IMR-90 (cell line): ENCODE data around the gene TBXAS1. TPM values are rescaled to one million over a fixed set of nuclear protein-coding genes. Genes with fewer than 3 reads are reported as not detected.

ENCODE experiments used
- ATAC-seq: fragments of 200-7000 bp; cut with Tn5 transposase; 2 replicates; pipeline ENCODE4 v1.9.1; 2020; ENCODE audit warnings: low read depth, mild to moderate bottlenecking, moderate library complexity
- BruUV-seq: library from RNA; stranded (reverse); fragments of 400-500 nt; replicated peaks from 2 replicates; lab custom pipeline; 2021; lab: Mats Ljungman, UMichigan
- CTCF ChIA-PET: fragments of 300-600 bp; formaldehyde crosslinking; extraction: SDS; loops from one replicate; lab custom pipeline; 2021; ENCODE audit warnings: antibody characterized with exemption; lab: Yijun Ruan, JAX
- POLR2A ChIA-PET: fragments of 300-600 bp; sonication (Branson Sonifier 250); formaldehyde crosslinking; loops from one replicate; lab custom pipeline; 2022; ENCODE audit warnings: antibody characterized with exemption; ENCODE audit not compliant: unreplicated experiment; lab: Charles Lee
- DNase-seq: peaks from one replicate; pipeline ENCODE4 v3.0.0; 2013
- H2AFZ ChIP-seq: replicated peaks from 2 replicates; pipeline ENCODE3; 2013; ENCODE audit warnings: low read length, mild to moderate bottlenecking; ENCODE audit not compliant: poor library complexity
- H2AK5ac ChIP-seq: 2 replicates; pipeline ENCODE4 v1.6.1; 2013; ENCODE audit warnings: low read depth, low read length, inconsistent platforms
- H2AK9ac ChIP-seq: replicated peaks from 2 replicates; pipeline ENCODE3; 2013; ENCODE audit warnings: mild to moderate bottlenecking, low read depth, low read length, moderate library complexity; ENCODE audit not compliant: poor library complexity
- H2BK120ac ChIP-seq: 2 replicates; pipeline ENCODE4 v1.6.1; 2013; ENCODE audit warnings: low read depth, low read length, inconsistent platforms
- H2BK15ac ChIP-seq: 3 replicates; pipeline ENCODE4 v1.6.1; 2013; ENCODE audit warnings: low read depth, low read length, inconsistent platforms
- H2BK20ac ChIP-seq: 2 replicates; pipeline ENCODE4 v1.6.1; 2013; ENCODE audit warnings: low read depth, mild to moderate bottlenecking, inconsistent platforms, low read length, moderate library complexity
- H2BK5ac ChIP-seq: 2 replicates; pipeline ENCODE4 v1.6.1; 2013; ENCODE audit warnings: mild to moderate bottlenecking, low read depth, low read length, inconsistent platforms; ENCODE audit not compliant: poor library complexity, severe bottlenecking
- H3K14ac ChIP-seq: replicated peaks from 2 replicates; pipeline ENCODE4 v1.6.1; 2013; ENCODE audit warnings: low read depth, low read length, inconsistent platforms
- H3K18ac ChIP-seq: 2 replicates; pipeline ENCODE4 v1.6.1; 2013; ENCODE audit warnings: low read depth, low read length, control low read depth
- H3K23ac ChIP-seq: 2 replicates; pipeline ENCODE4 v1.6.1; 2013; ENCODE audit warnings: low read depth, low read length, inconsistent platforms
- H3K27ac ChIP-seq: 2 replicates; pipeline ENCODE4 v1.5.1; 2013; ENCODE audit warnings: mild to moderate bottlenecking, control low read depth, low read length; ENCODE audit not compliant: insufficient read depth
- H3K27me3 ChIP-seq: 2 replicates; pipeline ENCODE4 v1.6.1; 2013; ENCODE audit warnings: low read length; ENCODE audit not compliant: control insufficient read depth, insufficient read depth
- H3K36me3 ChIP-seq: 2 replicates; pipeline ENCODE4 v1.6.1; 2013; ENCODE audit warnings: low read length, mixed read lengths; ENCODE audit not compliant: control insufficient read depth, insufficient read depth
- H3K4ac ChIP-seq: 2 replicates; pipeline ENCODE4 v1.6.1; 2013; ENCODE audit warnings: low read depth, low read length, inconsistent platforms
- H3K4me1 ChIP-seq: 2 replicates; pipeline ENCODE4 v1.6.1; 2013; ENCODE audit warnings: low read length, mixed read lengths; ENCODE audit not compliant: control insufficient read depth, insufficient read depth
- H3K4me2 ChIP-seq: 2 replicates; pipeline ENCODE4 v1.6.1; 2013; ENCODE audit warnings: low read depth, mild to moderate bottlenecking, control low read depth, low read length, moderate library complexity
- H3K4me3 ChIP-seq: 2 replicates; pipeline ENCODE4 v1.5.1; 2013; ENCODE audit warnings: low read depth, mild to moderate bottlenecking, control low read depth, low read length, moderate library complexity; ENCODE audit not compliant: insufficient read depth
- H3K56ac ChIP-seq: 2 replicates; pipeline ENCODE4 v1.6.1; 2013; ENCODE audit warnings: low read length, inconsistent platforms; ENCODE audit not compliant: insufficient read depth; ENCODE audit errors: extremely low read depth
- H3K79me1 ChIP-seq, 2 experiments: 2 replicates each; pipeline ENCODE4 v1.6.1; 2013; ENCODE audit warnings: low read length in 2 of 2, inconsistent platforms in 1 of 2, low read depth in 1 of 2
- H3K9ac ChIP-seq: 2 replicates; pipeline ENCODE4 v1.6.1; 2013; ENCODE audit warnings: low read depth, low read length, control low read depth
- H3K9me1 ChIP-seq: 2 replicates; pipeline ENCODE4 v1.6.1; 2013; ENCODE audit warnings: low read length, inconsistent platforms; ENCODE audit not compliant: insufficient read depth
- H3K9me3 ChIP-seq: 2 replicates; pipeline ENCODE4 v1.6.1; 2013; ENCODE audit warnings: low read length; ENCODE audit not compliant: control insufficient read depth, insufficient read depth
- H4K20me1 ChIP-seq: 2 replicates; pipeline ENCODE4 v1.6.1; 2013; ENCODE audit warnings: low read length, inconsistent platforms; ENCODE audit not compliant: insufficient read depth
- H4K5ac ChIP-seq: 2 replicates; pipeline ENCODE4 v1.6.1; 2013; ENCODE audit warnings: mild to moderate bottlenecking, low read depth, low read length, control low read depth
- H4K8ac ChIP-seq, 2 experiments: 2 replicates each; pipeline ENCODE4 v1.6.1; 2013; ENCODE audit warnings: low read depth in 2 of 2, low read length in 2 of 2, control low read depth in 1 of 2, inconsistent platforms in 1 of 2
- H4K91ac ChIP-seq: 2 replicates; pipeline ENCODE4 v1.6.1; 2013; ENCODE audit warnings: low read depth, low read length, inconsistent platforms; ENCODE audit not compliant: insufficient read depth
- BHLHE40 ChIP-seq: fragments of 150-350 bp; IDR thresholded peaks from 2 replicates; pipeline ENCODE4 v1.6.1; 2016; ENCODE audit warnings: mild to moderate bottlenecking, low read depth, low read length
- CEBPB ChIP-seq: IDR thresholded peaks from 2 replicates; pipeline ENCODE4 v1.6.1; 2012; ENCODE audit warnings: low read depth, low read length, improper control_type of control experiment
- CHD1 ChIP-seq: IDR thresholded peaks from 2 replicates; pipeline ENCODE4 v1.6.1; 2012; ENCODE audit warnings: low read depth, low read length, improper control_type of control experiment
- CTCF ChIP-seq: conservative IDR thresholded peaks from 2 replicates; pipeline ENCODE4 v1.5.1; 2012; ENCODE audit warnings: mild to moderate bottlenecking, low read depth, low read length, improper control_type of control experiment
- FOS ChIP-seq: fragments of 150-350 bp; IDR thresholded peaks from 2 replicates; pipeline ENCODE4 v1.6.1; 2016; ENCODE audit warnings: low read depth, low read length
- NFE2L2 ChIP-seq: fragments of 150-350 bp; IDR thresholded peaks from 2 replicates; pipeline ENCODE4 v1.6.1; 2016; ENCODE audit warnings: low read depth, mild to moderate bottlenecking, low read length
- WGBS, 2 experiments: methylation state at CpG; one replicate each; pipeline versions ENCODE4 v1.1.5 to v1.1.7; 2013; ENCODE audit warnings: missing lambda C conversion rate in 2 of 2; ENCODE audit not compliant: insufficient read length in 1 of 2; ENCODE audit errors: extremely low coverage in 2 of 2; 5-methylcytosine and 5-hydroxymethylcytosine counted together
- dilution Hi-C: fragments of 300-500 bp; cut with HindIII; formaldehyde crosslinking; loops from one replicate; pipeline ENCODE4 v1.14.3; 2018; ENCODE audit warnings: low sequenced_read_pairs; ENCODE audit not compliant: unreplicated experiment
- in situ Hi-C: fragments of 300-500 bp; cut with MboI; formaldehyde crosslinking; loops from 3 replicates; pipeline ENCODE4 v1.14.3; 2019; ENCODE audit warnings: low sequenced_read_pairs, inconsistent platforms, mixed read lengths
- intact Hi-C: fragments of 100-400 bp; cut with micrococcal nuclease; formaldehyde crosslinking; loops from 2 replicates; pipeline ENCODE4 v1.10.0; 2022
- polyA plus RNA-seq, 3 experiments: library from polyadenylated mRNA; depleted of rRNA; stranded (reverse); fragments of >200 nt; gene quantifications; 2 replicates each; pipeline ENCODE4 v1.2.3, GENCODE V29; 2012; ENCODE audit warnings: low replicate concordance in 1 of 3
- total RNA-seq: library from RNA; depleted of rRNA; stranded (reverse); fragments of >200 nt; gene quantifications from 2 replicates; pipeline ENCODE4 v1.2.3, GENCODE V29; 2012

The TBXAS1 gene
- total and polyA plus RNA-seq, 2 of the 4 experiments (the other 2 are of a cell fraction): 5.9 to 10.8 TPM

- peak overlapping the region; percentile 66 for H2BK5ac ChIP-seq
- peak overlapping the region; percentile 30 to 80; a peak in 2 of 4 replicates for H4K8ac ChIP-seq
- ChIA-PET CTCF (interaction anchor here (0.5 kb wide), 1 partner anchor 44 kb away, joined by 3 read pairs; no protein-coding TSS in a partner anchor), POLR2A (no interaction called here)
- peak; percentile 59 for ATAC-seq
- dilution Hi-C loops: no loop called here
- peak overlapping the region; percentile 86 for H2BK20ac ChIP-seq
- H3K9me1 ChIP-seq: peaks cover 16% of the 10 kb centered on the region
- peak overlapping the region; percentile 63; the same call in 1 of the 2 replicates for H3K23ac ChIP-seq
- no peak overlapping the region for H3K4me3 ChIP-seq
- peaks cover 0 to 10% of the 10 kb centered on the region in 2 experiments; a peak in 2 of 4 replicates for H3K79me1 ChIP-seq
- no peaks in the 10 kb centered on the region for H3K36me3 ChIP-seq
- peak overlapping the region; percentile 93 for H3K4ac ChIP-seq
- WGBS, 2 experiments: 57% methylated on average over 1 of the region's 9 CpGs; no CpG with 5 or more reads in 1 of the 2 experiments
- H3K18ac ChIP-seq: peak overlapping the region; percentile 99
- in situ Hi-C loops: no loop called here
- peak; percentile 81 for DNase-seq
- TF ChIP-seq CEBPB: no peak
- TF ChIP-seq BHLHE40: peak; percentile 64
- TF ChIP-seq CTCF: no peak
- TF ChIP-seq FOS: peak; percentile 88
- TF ChIP-seq CHD1: no peak
- no peak for TF ChIP-seq NFE2L2
- H3K27ac ChIP-seq: peak overlapping the region; percentile 98
- peak overlapping the region; percentile 97 for H2AK5ac ChIP-seq
- peak overlapping the region; percentile 78; the same call in 2 of the 3 replicates for H2BK15ac ChIP-seq
- H4K91ac ChIP-seq: peak overlapping the region; percentile 91
- peak overlapping the region; percentile 82 for H3K14ac ChIP-seq
- peak overlapping the region; percentile 87 for H2BK120ac ChIP-seq
- H2AFZ ChIP-seq: peak overlapping the region; percentile 44
- H3K9me3 ChIP-seq: no peaks in the 10 kb centered on the region
- peak overlapping the region; percentile 98 for H4K5ac ChIP-seq
- peaks cover 9% of the 10 kb centered on the region; the same call in 1 of the 2 replicates for H3K27me3 ChIP-seq
- peaks cover 33% of the 10 kb centered on the region for H3K4me1 ChIP-seq
- no peaks in the 10 kb centered on the region for H4K20me1 ChIP-seq
- peak overlapping the region; percentile 69 for H3K9ac ChIP-seq
- intact Hi-C loops: loop anchor here (2.0 to 5.0 kb wide), 2 partner anchors 89 to 172 kb away; no protein-coding TSS in a partner anchor
- no peak overlapping the region for H3K56ac ChIP-seq
- peak overlapping the region; percentile 20 for H2AK9ac ChIP-seq
- H3K4me2 ChIP-seq: peak overlapping the region; percentile 73
- no TSS peak for BruUV-seq
Observed at GRCh38 chr7:139825666-139826290, 3.3 kb upstream of the TBXAS1 start.
